Stimulated activated naive CD4-positive, alpha-beta T cell treated with Interleukin-2 at 50 U/mL for 16 hours (primary cell): ENCODE data around the gene VAPB.

Experiments
- DNase-seq: peaks from one replicate; lab custom pipeline; 2025; lab: John Stamatoyannopoulos, UW

VAPB gene

GRCh38 chr20:58435237-58435636, 46.2 kb downstream of the VAPB start:
- no peak for DNase-seq

- DNase-seq = no peak
Measured at GRCh38 chr20:58436868-58437645, 48.0 kb downstream of the VAPB start.

GRCh38 chr20:58438970-58439808, 50.2 kb downstream of the VAPB start:
- DNase-seq = no peak

GRCh38 chr20:58440021-58440767, 51.2 kb downstream of the VAPB start:
- DNase-seq = no peak

- no peak for DNase-seq
Measured at GRCh38 chr20:58441723-58442122, 52.7 kb downstream of the VAPB start.

- DNase-seq = no peak
Measured at GRCh38 chr20:58444746-58445255, 55.8 kb downstream of the VAPB start.

- no peak for DNase-seq
Measured at GRCh38 chr20:58446264-58446959, 57.4 kb downstream of the VAPB start.

- no peak for DNase-seq
Measured at GRCh38 chr20:58446960-58447265, 57.9 kb downstream of the VAPB start.

- DNase-seq = peak; percentile 23
Measured at GRCh38 chr20:58447511-58448391, 58.7 kb downstream of the VAPB start.

- DNase-seq = no peak
Measured at GRCh38 chr20:58448958-58449357, 59.9 kb downstream of the VAPB start.

- DNase-seq = no peak
Measured at GRCh38 chr20:58449681-58450221, 60.7 kb downstream of the VAPB start.

GRCh38 chr20:58450254-58450653, 61.2 kb downstream of the VAPB start:
- DNase-seq = no peak

GRCh38 chr20:58452667-58453255, 63.7 kb downstream of the VAPB start:
- no peak for DNase-seq

- DNase-seq = no peak
Measured at GRCh38 chr20:58453391-58453790, 64.4 kb downstream of the VAPB start.

GRCh38 chr20:58454460-58454859, 65.4 kb downstream of the VAPB start:
- DNase-seq = no peak

- no peak for DNase-seq
Measured at GRCh38 chr20:58457083-58457695, 68.2 kb downstream of the VAPB start.

- DNase-seq = no peak
Measured at GRCh38 chr20:58458342-58459057, 69.5 kb downstream of the VAPB start.

GRCh38 chr20:58459058-58459750, 70.2 kb downstream of the VAPB start:
- no peak for DNase-seq
